Glutamatergic neuron (in vitro differentiated cells): ENCODE results near the gene CRYBB1. TPM values are rescaled to one million over a fixed set of nuclear protein-coding genes. Genes with fewer than 3 reads are reported as not detected.

Source experiments
- DNase-seq: peaks from one replicate; pipeline ENCODE4 v3.0.0; 2022
- H3K27ac Mint-ChIP-seq: one replicate; pipeline ENCODE4 v1.8.0; 2020; ENCODE audit warnings: mild to moderate bottlenecking, mixed read lengths, inconsistent platforms; ENCODE audit not compliant: unreplicated experiment
- H3K27me3 Mint-ChIP-seq: one replicate; pipeline ENCODE4 v1.8.0; 2020; ENCODE audit warnings: mild to moderate bottlenecking, moderate library complexity, mixed read lengths, inconsistent platforms; ENCODE audit not compliant: unreplicated experiment
- H3K36me3 Mint-ChIP-seq: one replicate; pipeline ENCODE4 v1.8.0; 2020; ENCODE audit warnings: mild to moderate bottlenecking, mixed read lengths, inconsistent platforms; ENCODE audit not compliant: unreplicated experiment
- H3K4me1 Mint-ChIP-seq: one replicate; pipeline ENCODE4 v1.8.0; 2020; ENCODE audit warnings: mild to moderate bottlenecking, low read depth, mixed read lengths, inconsistent platforms; ENCODE audit not compliant: unreplicated experiment
- H3K4me3 Mint-ChIP-seq: one replicate; pipeline ENCODE4 v1.8.0; 2020; ENCODE audit warnings: mild to moderate bottlenecking, mixed read lengths, inconsistent platforms; ENCODE audit not compliant: unreplicated experiment
- H3K9me3 Mint-ChIP-seq: one replicate; pipeline ENCODE4 v1.8.0; 2020; ENCODE audit warnings: mild to moderate bottlenecking, moderate library complexity, mixed read lengths, inconsistent platforms; ENCODE audit not compliant: unreplicated experiment
- CTCF ChIP-seq: fragments of 200-600 bp; sonication (generic); IDR thresholded peaks from one replicate; pipeline ENCODE4 v1.5.0; 2021; ENCODE audit not compliant: partially characterized antibody, unreplicated experiment
- microRNA-seq: library from miRNA; unstranded; fragments of <30 nt; microRNA quantifications from one replicate; pipeline ENCODE4, GENCODE V29; 2020; ENCODE audit not compliant: unreplicated experiment
- total RNA-seq: library from RNA; stranded (reverse); fragmentation: NEBNext Ultra II Directional; extraction: Animal tissue kit (Norgen Biotek cat#: 25700); gene quantifications from one replicate; pipeline ENCODE4 v1.2.1, GENCODE V29; 2021; ENCODE audit not compliant: unreplicated experiment

Gene CRYBB1
- total RNA-seq, 1 donor from 2014 or later = not detected

GRCh38 chr22:26549902-26550497 lies 67.8 kb downstream of the CRYBB1 start:
- Mint-ChIP-seq H3K27ac (no peak overlapping the region), H3K27me3 (no peaks in the 10 kb centered on the region)

More at GRCh38 chr22:26549902-26550497, 67.8 kb downstream of the CRYBB1 start:
- TF ChIP-seq CTCF = no peak
- Mint-ChIP-seq H3K9me3 (no peaks in the 10 kb centered on the region), H3K4me1 (no peaks in the 10 kb centered on the region), H3K36me3 (no peaks in the 10 kb centered on the region), H3K4me3 (no peak overlapping the region)
- DNase-seq = no peak

Small RNAs within 50 kb of the gene (microRNA-seq; reads per million reads assigned to microRNA genes)
- gene MIR548J = 8.5 reads per million, percentile 44 among the genes with 10 or more reads in this experiment

Other genes starting within 250 kb of the CRYBB1 start
- gene ASPHD2, start 188.8 kb downstream of the CRYBB1 start, total RNA-seq = 19.0 TPM
- gene HPS4, start 134.2 kb downstream of the CRYBB1 start, total RNA-seq = 55.1 TPM
- gene SRRD, start 134.2 kb downstream of the CRYBB1 start, total RNA-seq = 20.1 TPM
- 39.9 TPM for gene TFIP11, start 105.6 kb downstream of the CRYBB1 start, total RNA-seq
- gene TPST2, start 27.9 kb downstream of the CRYBB1 start, total RNA-seq = 10.6 TPM
- gene CRYBA4, start 3.9 kb upstream of the CRYBB1 start, total RNA-seq = not detected
- 1,100 TPM for gene MIAT, start 39.6 kb upstream of the CRYBB1 start, total RNA-seq